ENCODE results near the gene WDR75.

The WDR75 gene

DNA sequence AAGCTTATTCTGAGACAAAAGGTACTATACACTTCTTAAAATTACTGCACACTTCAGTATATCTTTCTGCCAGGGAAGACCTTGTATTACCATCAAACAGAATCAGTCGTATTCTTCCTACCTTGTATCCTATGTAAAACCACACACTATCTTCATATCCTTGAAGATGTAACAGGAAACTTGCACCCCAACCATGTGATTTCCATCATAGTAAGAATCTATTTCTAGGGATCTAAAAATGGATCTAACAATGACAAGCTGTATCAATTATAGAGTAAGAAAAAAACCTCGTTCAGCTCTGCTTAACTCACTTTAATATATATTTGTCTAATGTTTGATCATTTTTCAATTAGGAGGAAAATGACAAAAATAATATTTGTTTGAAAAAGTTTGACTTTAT, 60.2 kb downstream of the WDR75 start:
- no peak for DNase-seq

DNA sequence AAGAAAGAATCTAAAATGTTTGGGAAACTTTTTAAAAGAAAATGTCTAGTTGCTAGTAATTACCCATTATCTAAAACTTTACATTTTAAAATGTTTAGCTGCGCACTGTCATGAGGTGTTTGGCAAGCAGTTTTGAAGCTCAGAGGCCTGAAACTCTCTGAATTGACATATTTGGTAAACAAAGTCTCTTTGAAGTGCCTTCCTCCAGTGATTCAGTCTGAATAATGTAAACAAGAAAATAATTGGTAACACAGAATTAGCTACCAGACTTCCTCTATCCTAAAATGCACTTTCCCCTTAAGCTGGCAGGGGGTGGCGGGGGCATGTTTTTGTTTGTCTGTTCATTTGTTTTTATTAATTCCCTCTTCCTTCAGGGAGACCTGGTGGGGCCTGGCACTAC, 61.4 kb downstream of the WDR75 start:
- DNase-seq: no peak

DNA sequence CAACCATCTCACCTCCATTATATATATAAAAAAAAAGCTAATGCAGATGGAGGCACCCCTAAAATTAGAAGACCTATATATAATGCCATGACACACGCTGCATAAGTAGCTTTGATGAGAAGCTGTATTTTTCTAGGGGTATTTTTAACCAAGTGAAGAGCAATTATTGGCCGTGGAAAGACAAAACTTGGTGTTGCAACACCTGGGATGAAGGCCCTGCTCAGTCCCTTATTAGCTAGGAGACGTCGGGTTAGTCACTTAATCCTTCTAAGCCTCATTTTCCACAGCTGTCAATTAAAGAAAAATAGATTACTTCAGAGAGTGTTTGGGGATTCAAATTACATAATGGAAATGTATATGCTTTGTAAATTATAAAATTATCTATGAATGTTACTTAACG, 63.0 kb downstream of the WDR75 start:
- no peak for DNase-seq

DNA sequence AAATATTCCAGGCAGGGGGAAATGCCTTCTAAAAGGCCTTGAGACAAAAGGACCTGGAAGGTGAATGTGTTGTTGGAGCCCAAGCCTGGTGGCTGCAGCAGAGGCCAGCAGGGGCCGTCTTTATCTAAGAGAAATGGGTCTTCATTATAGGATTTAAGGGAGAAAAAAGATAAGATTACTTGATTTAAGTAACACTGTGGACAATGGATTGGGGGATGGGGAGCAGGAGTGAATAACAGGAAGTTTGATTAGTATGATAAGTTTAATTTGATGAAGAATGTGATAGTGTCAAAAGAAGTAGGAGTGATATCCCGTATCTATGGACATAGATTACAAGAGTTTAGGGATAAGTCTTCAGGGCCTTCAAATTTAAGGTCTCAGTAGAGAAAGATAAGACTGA, 64.2 kb downstream of the WDR75 start:
- DNase-seq: no peak

DNA sequence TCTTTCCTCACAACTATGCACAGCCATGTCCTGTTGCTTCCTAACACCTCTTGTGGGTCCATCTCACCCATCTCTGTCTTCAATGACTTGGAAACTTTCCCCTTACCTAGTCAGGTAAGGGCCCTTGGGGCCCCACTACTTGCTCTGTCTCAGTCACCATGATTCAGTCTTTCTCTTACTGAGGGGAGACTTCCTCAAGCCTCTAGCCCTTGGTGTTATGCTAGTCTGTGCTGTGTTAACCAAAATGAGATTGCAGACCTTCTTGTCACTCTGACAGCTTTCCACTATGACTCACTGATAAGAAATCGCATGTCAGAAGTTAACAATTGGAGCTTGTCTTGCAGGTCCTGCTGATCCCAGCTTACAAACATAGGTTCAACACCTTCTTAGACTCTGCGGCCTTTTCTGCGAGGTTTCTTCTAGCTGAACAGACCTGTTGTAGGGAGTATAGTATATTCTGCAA, 65.3 kb downstream of the WDR75 start:
- DNase-seq: no peak

DNA sequence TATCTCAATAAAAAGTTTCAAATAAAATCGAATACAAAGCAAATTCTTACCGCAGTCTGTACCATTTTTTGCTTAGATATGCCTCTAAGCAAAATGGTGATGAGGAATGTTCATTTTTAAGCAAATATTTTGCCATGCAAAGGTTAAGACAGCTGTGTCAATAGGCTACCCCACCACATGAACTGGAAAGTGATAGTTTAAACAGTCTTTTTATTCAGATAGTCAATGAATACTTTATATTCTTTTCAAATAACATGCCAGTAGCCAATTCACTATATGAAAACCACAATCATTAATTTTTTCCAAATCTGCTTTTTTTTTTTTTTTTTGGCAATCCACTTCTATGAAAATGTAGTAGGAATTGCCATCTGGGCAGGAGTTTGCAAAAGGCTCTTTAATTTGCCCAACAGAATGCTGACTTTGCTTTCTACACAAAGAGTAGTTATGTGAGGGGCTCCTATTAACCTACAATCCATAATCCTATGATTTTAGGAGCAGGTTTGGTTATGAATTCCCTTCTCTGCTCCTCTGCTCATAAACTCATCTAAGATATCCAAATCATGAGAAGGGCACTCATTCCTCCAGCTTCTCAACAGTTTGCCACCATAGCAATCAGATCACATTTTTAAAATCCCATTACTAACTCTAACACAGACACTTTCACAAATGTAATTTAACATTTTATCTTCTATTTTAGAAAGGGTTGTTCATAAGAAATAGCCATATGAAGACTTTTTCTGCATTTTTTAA, 70.1 kb downstream of the WDR75 start:
- no peak for DNase-seq

DNA sequence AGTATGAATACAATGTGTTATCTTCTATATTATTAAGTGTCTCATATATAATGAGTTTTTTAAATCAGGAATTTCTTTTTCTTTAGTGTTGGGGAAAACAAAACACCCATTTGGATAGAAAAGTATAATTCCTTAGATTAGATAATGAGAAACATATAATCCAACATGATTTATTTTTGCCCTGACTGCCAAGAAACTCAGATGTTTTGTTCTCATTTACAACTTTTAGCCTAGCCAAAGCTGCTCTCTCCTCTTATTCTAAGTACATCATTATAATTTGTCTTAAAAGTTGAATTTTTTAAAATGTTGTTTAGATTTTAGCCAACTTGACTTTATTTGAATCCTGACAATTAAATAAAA, 70.7 kb downstream of the WDR75 start:
- no peak for DNase-seq

DNA sequence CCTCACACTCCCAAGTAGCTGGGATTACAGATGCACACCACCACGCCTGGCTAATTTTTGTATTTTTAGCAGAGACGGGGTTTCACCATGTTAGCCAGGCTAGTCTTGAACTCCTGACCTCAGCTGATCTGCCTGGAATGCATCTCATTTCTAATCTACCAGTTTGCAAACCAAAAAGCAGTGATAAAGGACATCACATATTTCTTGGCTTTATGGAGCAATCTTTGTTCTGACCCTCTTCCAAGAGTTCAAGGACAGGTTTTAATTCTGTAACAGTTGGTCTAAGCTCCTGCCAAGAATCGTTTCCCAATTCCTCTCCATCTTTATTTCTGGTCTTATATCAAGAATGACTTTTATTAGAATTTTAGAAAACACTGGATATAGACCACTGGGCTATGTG, 71.6 kb downstream of the WDR75 start:
- no peak for DNase-seq

DNA sequence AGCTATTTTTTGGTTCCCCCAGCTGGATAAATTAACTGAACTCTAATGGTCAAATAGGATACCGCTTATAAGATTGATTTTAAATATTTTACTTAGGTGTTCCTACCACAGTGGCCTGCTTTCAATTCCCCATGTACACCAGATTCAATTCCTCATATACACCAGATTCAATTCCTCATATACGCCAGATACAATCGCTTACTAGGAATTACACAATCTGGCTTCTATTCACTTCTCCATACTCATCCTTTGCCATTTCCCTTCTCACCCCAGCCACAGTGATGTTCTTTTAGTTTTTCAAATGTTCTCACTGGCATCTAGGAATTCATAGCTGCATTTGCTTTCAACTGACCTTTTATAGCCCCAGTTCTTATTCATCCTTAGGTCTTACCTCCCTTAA, 72.8 kb downstream of the WDR75 start:
- DNase-seq: no peak

DNA sequence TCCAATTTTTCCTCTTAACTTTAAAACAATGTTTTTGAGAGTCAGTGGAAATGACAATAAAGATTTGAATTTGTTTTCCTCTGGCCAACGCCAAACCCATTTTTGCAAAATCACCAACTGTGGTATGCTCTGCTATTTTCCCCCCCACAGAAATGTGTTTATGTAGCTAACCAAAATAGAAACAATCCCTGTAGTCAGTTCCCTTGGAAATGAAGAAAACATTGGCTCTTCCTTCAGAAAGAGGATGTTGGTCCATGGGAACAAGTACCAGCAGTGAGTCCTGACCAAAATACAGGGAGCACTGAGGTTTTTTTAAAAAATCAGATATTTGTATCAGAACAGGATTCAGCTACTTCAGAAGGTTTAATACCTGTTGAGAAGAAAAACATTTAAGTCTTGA, 74.0 kb downstream of the WDR75 start:
- DNase-seq: no peak

DNA sequence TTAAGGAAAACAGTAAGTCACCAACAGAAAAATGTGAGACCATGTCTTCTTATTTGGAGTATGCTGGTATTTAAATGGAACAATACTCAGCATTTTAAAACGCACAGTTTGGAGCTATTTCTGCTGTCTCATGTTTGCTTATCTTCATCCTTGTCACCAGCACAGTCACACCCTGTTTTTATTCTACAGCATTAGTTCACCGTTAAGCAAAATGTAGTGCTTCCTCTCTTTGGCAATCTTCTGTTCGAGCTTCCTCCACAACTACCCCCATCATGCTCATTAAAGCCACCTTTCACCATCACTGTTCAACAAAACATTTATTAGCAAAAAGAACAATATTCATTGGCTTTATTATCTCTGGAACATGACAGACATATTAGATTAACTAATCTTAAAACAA, 75.3 kb downstream of the WDR75 start:
- no peak for DNase-seq

DNA sequence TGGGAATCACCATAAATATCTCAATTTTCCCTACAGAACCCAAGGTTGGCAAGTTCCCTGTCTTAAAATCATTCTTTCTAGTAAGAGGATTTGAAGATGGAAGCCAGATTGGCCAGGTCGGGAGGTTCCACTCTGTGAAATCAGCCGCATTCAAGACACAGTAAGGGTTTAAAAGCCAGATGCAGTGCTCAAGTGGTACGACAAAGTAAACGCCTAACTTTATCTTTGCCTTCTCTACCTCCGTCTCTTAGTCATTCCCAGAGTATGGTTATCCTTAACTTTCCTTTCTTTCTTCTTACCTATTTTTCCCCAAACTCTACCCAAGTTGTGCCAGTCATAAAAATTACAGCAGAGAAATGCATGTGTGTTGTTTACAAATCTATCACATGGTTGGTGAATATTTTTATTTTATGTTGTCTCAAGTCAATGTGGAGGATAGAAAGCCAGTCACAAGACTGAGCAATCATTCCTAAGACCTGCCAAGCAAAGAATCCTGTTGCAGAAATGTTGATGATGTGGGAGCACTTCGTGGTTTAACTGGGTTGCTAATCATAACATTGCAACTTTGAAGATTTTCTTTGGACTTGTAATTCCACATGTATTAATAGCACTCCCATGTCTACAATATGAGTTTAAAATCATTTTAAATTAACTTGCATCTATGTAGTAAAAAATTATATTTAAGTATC, 76.7 kb downstream of the WDR75 start:
- DNase-seq: no peak

DNA sequence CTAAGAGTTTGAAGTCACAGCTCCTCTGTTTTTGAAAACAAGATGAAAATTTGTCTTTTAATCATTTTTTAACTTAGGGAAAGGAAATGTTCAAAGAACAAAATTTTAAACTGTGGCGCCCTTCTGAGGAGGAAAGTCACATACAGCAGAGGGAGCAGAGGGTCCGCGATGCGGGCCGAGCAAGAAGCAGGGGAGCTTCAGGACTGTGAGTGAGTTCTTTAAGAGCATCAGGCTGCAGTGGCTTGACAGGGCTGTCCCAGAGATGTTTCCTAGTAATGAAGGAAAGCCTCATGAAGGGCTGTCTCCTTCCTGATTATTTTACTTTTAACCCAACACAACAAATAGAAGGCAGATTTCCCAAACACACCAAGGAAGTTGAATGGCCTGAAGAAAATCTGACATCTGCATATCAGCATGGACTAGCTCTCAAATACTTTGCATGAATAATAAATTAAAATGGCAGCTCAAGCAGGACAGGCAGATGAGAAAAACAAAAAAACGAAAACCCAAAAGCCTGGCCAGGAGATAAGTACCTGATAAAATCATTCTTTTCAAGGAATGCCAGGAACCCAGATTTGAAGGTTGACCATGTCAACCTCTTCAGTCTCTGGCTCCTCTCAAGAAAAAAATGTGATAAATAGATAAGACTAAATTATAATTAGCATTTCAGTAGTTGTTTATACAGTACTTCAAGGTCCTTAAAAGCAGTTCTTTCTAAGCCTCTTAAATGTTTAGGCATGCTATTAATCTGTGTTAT, 78.5 kb downstream of the WDR75 start:
- DNase-seq: no peak

DNA sequence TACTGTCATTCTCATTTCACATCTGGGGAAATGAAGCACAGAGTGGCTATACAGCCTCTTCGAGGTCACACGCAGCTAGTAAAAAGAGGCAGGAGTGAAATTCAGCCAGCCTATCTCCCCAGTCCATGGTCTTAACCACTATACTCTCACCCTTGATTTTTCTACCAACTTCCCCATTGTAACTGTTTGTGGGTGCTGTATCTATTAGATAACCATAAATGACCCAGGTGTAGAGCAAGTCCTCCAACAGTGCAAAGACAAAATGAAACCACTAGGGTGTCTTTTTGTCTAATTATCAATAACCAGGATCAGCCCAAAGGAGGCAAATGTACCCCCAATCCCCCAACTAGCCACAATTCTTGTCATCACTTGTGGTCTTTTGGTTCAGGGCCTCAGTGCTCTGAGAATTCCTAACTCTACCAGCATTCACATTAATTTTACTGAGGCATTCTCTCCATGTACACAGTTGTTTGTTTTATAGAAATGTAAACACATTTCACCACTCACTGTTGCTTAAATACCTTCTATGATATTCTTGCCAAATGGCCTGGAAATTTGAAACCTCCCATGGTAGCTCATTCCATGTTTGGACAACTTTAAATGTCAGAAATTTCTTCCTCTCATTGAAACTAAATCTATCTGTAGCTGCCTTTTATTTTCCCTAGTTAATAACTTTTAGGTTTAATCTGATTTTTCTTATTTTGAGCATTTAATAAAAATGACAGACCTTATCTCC, 80.6 kb downstream of the WDR75 start:
- DNase-seq: no peak

DNA sequence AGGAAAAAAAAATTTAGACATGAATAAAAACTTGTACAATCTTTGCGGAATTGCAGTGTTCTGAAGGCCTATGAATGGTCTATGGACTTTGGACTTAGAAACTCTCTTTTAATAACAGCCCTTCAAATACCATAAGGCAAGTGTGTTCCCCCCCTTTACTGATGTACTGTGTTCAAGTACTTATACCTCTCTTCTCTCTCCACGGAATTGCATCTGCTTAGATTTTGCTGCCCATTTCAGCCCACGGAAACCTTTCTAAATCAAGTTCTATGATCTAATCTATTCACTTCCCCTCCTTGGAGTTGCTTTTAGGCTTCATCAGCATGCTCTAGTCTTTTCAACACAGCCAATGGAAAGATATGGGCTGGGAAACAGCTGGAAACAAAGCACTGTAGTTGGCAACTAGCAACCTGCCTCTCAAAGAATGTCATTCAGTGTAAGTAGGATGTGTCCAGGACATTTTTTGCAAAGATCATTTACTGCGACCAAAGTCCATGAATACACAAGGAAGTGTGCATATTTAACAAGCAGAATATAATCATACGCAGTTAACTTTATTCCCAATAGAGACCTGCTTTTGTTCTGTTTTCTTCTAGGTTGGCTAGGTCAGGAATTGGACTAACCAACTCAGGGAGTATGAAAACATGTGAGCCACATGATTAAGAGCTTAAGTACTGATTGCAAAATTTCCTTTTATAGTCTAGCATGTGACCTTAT, 81.3 kb downstream of the WDR75 start:
- DNase-seq: no peak

DNA sequence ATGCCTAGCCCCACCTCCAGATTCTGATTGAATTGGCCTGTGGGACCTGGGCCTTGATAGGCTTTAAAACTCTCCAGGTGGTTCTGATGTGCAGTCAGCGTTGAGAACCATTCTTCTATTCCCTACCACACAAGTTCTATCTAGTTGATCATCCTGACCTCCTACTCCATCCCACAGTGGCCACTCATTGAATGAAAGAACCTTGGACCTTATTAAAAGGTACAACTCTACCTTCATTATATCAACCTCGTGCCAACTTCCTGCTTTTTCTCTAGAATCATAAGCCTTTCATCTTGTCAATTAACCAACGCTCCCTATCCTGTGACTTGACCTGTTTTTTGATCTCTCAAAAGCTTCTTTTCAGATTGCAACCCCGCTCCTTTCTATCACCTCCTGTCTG, 83.5 kb downstream of the WDR75 start:
- no peak for DNase-seq
